Gastrocnemius medialis (tissue), 4 donors: ENCODE data around the gene ABCF3.

Source experiments
- POLR2A ChIP-seq, 2 donors: fragments of 450-650 bp; IDR thresholded peaks; one replicate each; pipeline ENCODE4 v1.6.1; 2017; ENCODE audit warnings: antibody characterized with exemption in 2 of 2, mild to moderate bottlenecking in 2 of 2, moderate library complexity in 2 of 2
- TF ChIP-seq, protein P1 (sequence below), 5 experiments: fragments of 450-650 bp in 3 of 5; fragments of 200-600 bp in 2 of 5; sonication (generic) in 2 of 5; IDR thresholded peaks in 4 of 5; conservative IDR thresholded peaks in 1 of 5; 1 replicate in 4 of 5; 2 replicates in 1 of 5; pipeline ENCODE4 v1.5.1; 2016 to 2019; ENCODE audit warnings: antibody characterized with exemption in 5 of 5, mild to moderate bottlenecking in 3 of 5, moderate library complexity in 3 of 5

DNA sequence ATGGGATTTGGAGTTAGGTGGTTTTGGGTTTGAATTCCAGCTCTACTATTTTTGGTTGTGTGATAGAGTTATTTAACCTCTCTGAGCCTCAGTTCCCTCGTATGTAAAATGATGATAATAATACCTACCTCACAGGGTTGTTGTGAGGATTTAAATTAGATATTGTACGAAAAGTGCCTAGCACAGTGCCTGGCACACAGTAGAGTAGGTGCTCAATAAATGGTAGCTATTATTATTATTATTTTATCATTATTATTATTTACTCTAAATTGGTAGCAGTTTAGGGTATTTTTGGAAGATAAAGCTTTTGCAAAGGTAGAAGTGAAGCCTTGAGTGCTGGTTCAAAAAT is 12.7 kb upstream of the ABCF3 start:
- TF ChIP-seq, protein P1, sequence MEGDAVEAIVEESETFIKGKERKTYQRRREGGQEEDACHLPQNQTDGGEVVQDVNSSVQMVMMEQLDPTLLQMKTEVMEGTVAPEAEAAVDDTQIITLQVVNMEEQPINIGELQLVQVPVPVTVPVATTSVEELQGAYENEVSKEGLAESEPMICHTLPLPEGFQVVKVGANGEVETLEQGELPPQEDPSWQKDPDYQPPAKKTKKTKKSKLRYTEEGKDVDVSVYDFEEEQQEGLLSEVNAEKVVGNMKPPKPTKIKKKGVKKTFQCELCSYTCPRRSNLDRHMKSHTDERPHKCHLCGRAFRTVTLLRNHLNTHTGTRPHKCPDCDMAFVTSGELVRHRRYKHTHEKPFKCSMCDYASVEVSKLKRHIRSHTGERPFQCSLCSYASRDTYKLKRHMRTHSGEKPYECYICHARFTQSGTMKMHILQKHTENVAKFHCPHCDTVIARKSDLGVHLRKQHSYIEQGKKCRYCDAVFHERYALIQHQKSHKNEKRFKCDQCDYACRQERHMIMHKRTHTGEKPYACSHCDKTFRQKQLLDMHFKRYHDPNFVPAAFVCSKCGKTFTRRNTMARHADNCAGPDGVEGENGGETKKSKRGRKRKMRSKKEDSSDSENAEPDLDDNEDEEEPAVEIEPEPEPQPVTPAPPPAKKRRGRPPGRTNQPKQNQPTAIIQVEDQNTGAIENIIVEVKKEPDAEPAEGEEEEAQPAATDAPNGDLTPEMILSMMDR (IDR thresholded peaks at IDR 0.05 in 4 of 5, conservative IDR thresholded peaks at IDR 0.05 in 1 of 5): no peak
- TF ChIP-seq POLR2A (IDR thresholded peaks at IDR 0.05): no peak
